Measurements from ENCODE around the gene RASD2. TPM values are rescaled to one million over a fixed set of nuclear protein-coding genes. Genes with fewer than 3 reads are reported as not detected.
"Not testable (repeated sequence)": the region's sequence is repeated elsewhere in the genome, so short reads cannot be mapped to it uniquely, and the experiment has no call there.

The RASD2 gene
- total RNA-seq = not detected in 2 replicates
- long read RNA-seq = 0 reads

GRCh38 chr22:35540595-35541253 lies at the start of gene RASD2:
RASD2 (plus strand) TSS chr22:35540831; CDS start chr22:35546810, 5,979 bp downstream.
- TF ChIP-seq CTCF (conservative IDR thresholded peaks at IDR 0.05) = no peak
- Mint-ChIP-seq H3K27me3 (ENCODE audit: low read depth) (peaks cover 68% of the 10 kb centered on the region), H3K36me3 (ENCODE audit: low read depth) (no peaks in the 10 kb centered on the region), H3K27ac (ENCODE audit: unreplicated experiment) (no peak within 1 kb of the TSS), H3K4me1 (no peaks in the 10 kb centered on the region), H3K9me3 (no peaks in the 10 kb centered on the region), H3K4me3 (peak within 1 kb of the TSS; percentile 80)
- no peak for DNase-seq (ENCODE audit: low read depth, low spot score)

GRCh38 chr22:35491061-35491907 lies 49.3 kb upstream of the RASD2 start:
- peaks cover 21% of the 10 kb centered on the region for H3K27me3 Mint-ChIP-seq (ENCODE audit: low read depth)
- H3K4me3 Mint-ChIP-seq = not testable (repeated sequence)

GRCh38 chr22:35491908-35492380 lies 48.7 kb upstream of the RASD2 start:
- H3K4me1 Mint-ChIP-seq = no peaks in the 10 kb centered on the region
- H3K36me3 Mint-ChIP-seq (ENCODE audit: low read depth) = no peaks in the 10 kb centered on the region
- TF ChIP-seq CTCF (conservative IDR thresholded peaks at IDR 0.05) = no peak
- no peak overlapping the region for H3K27ac Mint-ChIP-seq (ENCODE audit: unreplicated experiment)
- H3K9me3 Mint-ChIP-seq = no peaks in the 10 kb centered on the region
- peaks cover 21% of the 10 kb centered on the region for H3K27me3 Mint-ChIP-seq (ENCODE audit: low read depth)
- DNase-seq (ENCODE audit: low read depth, low spot score) = no peak
- no peak overlapping the region for H3K4me3 Mint-ChIP-seq

More at GRCh38 chr22:35491061-35491907, 49.3 kb upstream of the RASD2 start:
- DNase-seq (ENCODE audit: low read depth, low spot score); H3K36me3 Mint-ChIP-seq (ENCODE audit: low read depth); H3K4me1 Mint-ChIP-seq; H3K9me3 Mint-ChIP-seq; H3K27ac Mint-ChIP-seq (ENCODE audit: unreplicated experiment): not testable (repeated sequence)

GRCh38 chr22:35493074-35493473 lies 47.6 kb upstream of the RASD2 start:
- Mint-ChIP-seq H3K27me3 (ENCODE audit: low read depth) (peaks cover 21% of the 10 kb centered on the region), H3K27ac (ENCODE audit: unreplicated experiment) (no peak overlapping the region), H3K4me3 (no peak overlapping the region), H3K36me3 (ENCODE audit: low read depth) (no peaks in the 10 kb centered on the region), H3K4me1 (no peaks in the 10 kb centered on the region), H3K9me3 (no peaks in the 10 kb centered on the region)
- DNase-seq (ENCODE audit: low read depth, low spot score) = no peak
- TF ChIP-seq CTCF (conservative IDR thresholded peaks at IDR 0.05) = no peak

- H3K36me3 Mint-ChIP-seq (ENCODE audit: low read depth); H3K9me3 Mint-ChIP-seq; H3K4me3 Mint-ChIP-seq; H3K4me1 Mint-ChIP-seq; DNase-seq (ENCODE audit: low read depth, low spot score); H3K27ac Mint-ChIP-seq (ENCODE audit: unreplicated experiment): not testable (repeated sequence)
- peaks cover 28% of the 10 kb centered on the region for H3K27me3 Mint-ChIP-seq (ENCODE audit: low read depth)
Measured at GRCh38 chr22:35495711-35496110, 44.9 kb upstream of the RASD2 start.

GRCh38 chr22:35496768-35497312 lies 43.8 kb upstream of the RASD2 start:
- Mint-ChIP-seq H3K27ac (ENCODE audit: unreplicated experiment) (no peak overlapping the region), H3K4me1 (no peaks in the 10 kb centered on the region), H3K4me3 (no peak overlapping the region), H3K27me3 (ENCODE audit: low read depth) (peaks cover 28% of the 10 kb centered on the region), H3K36me3 (ENCODE audit: low read depth) (no peaks in the 10 kb centered on the region), H3K9me3 (no peaks in the 10 kb centered on the region)
- TF ChIP-seq CTCF (conservative IDR thresholded peaks at IDR 0.05) = no peak
- DNase-seq (ENCODE audit: low read depth, low spot score) = no peak

Measured in neural crest cell (in vitro differentiated cells).